ENCODE results near the gene GOLGB1.

The GOLGB1 gene

GRCh38 chr3:121670676-121671075 is 78.9 kb downstream of the GOLGB1 start:
- TF ChIP-seq, protein P1, sequence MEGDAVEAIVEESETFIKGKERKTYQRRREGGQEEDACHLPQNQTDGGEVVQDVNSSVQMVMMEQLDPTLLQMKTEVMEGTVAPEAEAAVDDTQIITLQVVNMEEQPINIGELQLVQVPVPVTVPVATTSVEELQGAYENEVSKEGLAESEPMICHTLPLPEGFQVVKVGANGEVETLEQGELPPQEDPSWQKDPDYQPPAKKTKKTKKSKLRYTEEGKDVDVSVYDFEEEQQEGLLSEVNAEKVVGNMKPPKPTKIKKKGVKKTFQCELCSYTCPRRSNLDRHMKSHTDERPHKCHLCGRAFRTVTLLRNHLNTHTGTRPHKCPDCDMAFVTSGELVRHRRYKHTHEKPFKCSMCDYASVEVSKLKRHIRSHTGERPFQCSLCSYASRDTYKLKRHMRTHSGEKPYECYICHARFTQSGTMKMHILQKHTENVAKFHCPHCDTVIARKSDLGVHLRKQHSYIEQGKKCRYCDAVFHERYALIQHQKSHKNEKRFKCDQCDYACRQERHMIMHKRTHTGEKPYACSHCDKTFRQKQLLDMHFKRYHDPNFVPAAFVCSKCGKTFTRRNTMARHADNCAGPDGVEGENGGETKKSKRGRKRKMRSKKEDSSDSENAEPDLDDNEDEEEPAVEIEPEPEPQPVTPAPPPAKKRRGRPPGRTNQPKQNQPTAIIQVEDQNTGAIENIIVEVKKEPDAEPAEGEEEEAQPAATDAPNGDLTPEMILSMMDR (IDR thresholded peaks at IDR 0.05; ENCODE audit: low read depth, low read length): no peak
- no peak for TF ChIP-seq EZH2phosphoT487 (IDR thresholded peaks at IDR 0.05; ENCODE audit: low read depth)
- Histone ChIP-seq H3K27me3 (ENCODE audit: low read depth, low read length) (no peaks in the 10 kb centered on the region), H3K4me2 (ENCODE audit: low read length) (no peak overlapping the region), H3K4me3 (ENCODE audit: low read length) (no peak overlapping the region), H3K9me3 (ENCODE audit: insufficient read depth, low read length) (no peaks in the 10 kb centered on the region), H3K36me3 (replicated peaks; ENCODE audit: low read depth, low read length) (peaks cover 31% of the 10 kb centered on the region), H3K27ac (ENCODE audit: low read length) (no peak overlapping the region), H2AFZ (ENCODE audit: low read depth, low read length) (no peak overlapping the region), H3K79me2 (ENCODE audit: low read length) (no peaks in the 10 kb centered on the region), H4K20me1 (ENCODE audit: insufficient read depth, low read length) (no peaks in the 10 kb centered on the region), H3K9ac (ENCODE audit: low read length) (no peak overlapping the region), H3K4me1 (ENCODE audit: low read length) (no peaks in the 10 kb centered on the region)

GRCh38 chr3:121667333-121667732 is 82.2 kb downstream of the GOLGB1 start:
- Histone ChIP-seq H2AFZ (ENCODE audit: low read depth, low read length) (no peak overlapping the region), H3K4me3 (ENCODE audit: low read length) (no peak overlapping the region), H3K9ac (ENCODE audit: low read length) (no peak overlapping the region), H3K4me1 (ENCODE audit: low read length) (no peaks in the 10 kb centered on the region), H3K9me3 (ENCODE audit: insufficient read depth, low read length) (no peaks in the 10 kb centered on the region), H4K20me1 (ENCODE audit: insufficient read depth, low read length) (no peaks in the 10 kb centered on the region), H3K36me3 (replicated peaks; ENCODE audit: low read depth, low read length) (peaks cover 28% of the 10 kb centered on the region), H3K27ac (ENCODE audit: low read length) (no peak overlapping the region), H3K4me2 (ENCODE audit: low read length) (no peak overlapping the region), H3K27me3 (ENCODE audit: low read depth, low read length) (no peaks in the 10 kb centered on the region), H3K79me2 (ENCODE audit: low read length) (no peaks in the 10 kb centered on the region)
- TF ChIP-seq EZH2phosphoT487 (IDR thresholded peaks at IDR 0.05; ENCODE audit: low read depth): no peak

- no peak overlapping the region for H2AFZ ChIP-seq (ENCODE audit: low read depth, low read length)
- no peaks in the 10 kb centered on the region for H3K9me3 ChIP-seq (ENCODE audit: insufficient read depth, low read length)
- peaks cover 28% of the 10 kb centered on the region for H3K36me3 ChIP-seq (replicated peaks; ENCODE audit: low read depth, low read length)
- no peak overlapping the region for H3K27ac ChIP-seq (ENCODE audit: low read length)
- peaks cover 7% of the 10 kb centered on the region for H3K4me1 ChIP-seq (ENCODE audit: low read length)
- TF ChIP-seq, protein P1 (IDR thresholded peaks at IDR 0.05; ENCODE audit: low read depth, low read length): no peak
- no peak for TF ChIP-seq EZH2phosphoT487 (IDR thresholded peaks at IDR 0.05; ENCODE audit: low read depth)
- H3K9ac ChIP-seq (ENCODE audit: low read length): no peak overlapping the region
- no peak overlapping the region for H3K4me3 ChIP-seq (ENCODE audit: low read length)
- H3K79me2 ChIP-seq (ENCODE audit: low read length): peaks cover 1% of the 10 kb centered on the region; the same call in 1 of the 2 replicates
- H3K27me3 ChIP-seq (ENCODE audit: low read depth, low read length): no peaks in the 10 kb centered on the region
- no peaks in the 10 kb centered on the region for H4K20me1 ChIP-seq (ENCODE audit: insufficient read depth, low read length)
- H3K4me2 ChIP-seq (ENCODE audit: low read length): no peak overlapping the region
Observed at GRCh38 chr3:121665488-121665887, 84.1 kb downstream of the GOLGB1 start.

DNA sequence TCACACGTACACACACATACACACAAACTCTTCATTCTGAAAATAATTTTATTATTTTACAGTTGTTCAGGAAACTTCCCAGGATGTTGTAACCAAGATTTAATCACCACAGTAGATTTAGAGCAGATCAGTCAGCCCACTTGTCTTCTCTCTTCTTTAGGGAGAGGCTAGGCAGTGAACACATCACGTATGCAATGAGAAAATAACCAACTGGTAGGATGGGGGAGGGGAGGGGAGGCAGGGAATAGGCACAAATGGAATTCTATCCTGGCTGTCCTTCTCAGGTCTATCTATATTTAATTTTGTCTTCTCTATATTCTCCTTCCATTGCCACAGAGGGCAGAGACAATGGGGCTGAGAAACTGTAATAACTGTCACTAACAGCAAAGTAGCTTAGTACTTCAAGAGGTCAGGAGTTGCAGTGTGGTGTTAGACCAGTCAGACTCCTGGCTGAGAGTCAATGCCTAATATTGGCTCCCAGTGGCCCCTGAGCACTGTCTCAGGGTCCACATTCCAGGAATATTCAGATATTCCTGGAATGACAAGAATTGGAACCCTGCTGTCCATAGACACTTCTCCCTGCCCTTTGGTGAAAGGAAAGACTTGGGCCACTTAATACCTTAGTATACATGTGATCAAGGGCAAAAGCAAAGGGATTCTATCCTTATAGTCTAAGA is 86.2 kb downstream of the GOLGB1 start:
- Histone ChIP-seq H4K20me1 (ENCODE audit: insufficient read depth, low read length) (no peaks in the 10 kb centered on the region), H3K4me2 (ENCODE audit: low read length) (no peak overlapping the region), H3K9ac (ENCODE audit: low read length) (no peak overlapping the region), H3K36me3 (replicated peaks; ENCODE audit: low read depth, low read length) (peaks cover 36% of the 10 kb centered on the region), H3K4me1 (ENCODE audit: low read length) (peaks cover 17% of the 10 kb centered on the region), H3K27me3 (ENCODE audit: low read depth, low read length) (no peaks in the 10 kb centered on the region), H2AFZ (ENCODE audit: low read depth, low read length) (no peak overlapping the region), H3K27ac (ENCODE audit: low read length) (no peak overlapping the region), H3K79me2 (ENCODE audit: low read length) (peaks cover 23% of the 10 kb centered on the region), H3K4me3 (ENCODE audit: low read length) (no peak overlapping the region), H3K9me3 (ENCODE audit: insufficient read depth, low read length) (no peaks in the 10 kb centered on the region)
- TF ChIP-seq, protein P1 (IDR thresholded peaks at IDR 0.05; ENCODE audit: low read depth, low read length): no peak
- no peak for TF ChIP-seq EZH2phosphoT487 (IDR thresholded peaks at IDR 0.05; ENCODE audit: low read depth)
